A673 (cell line): ENCODE measurements around the gene SLC35B2.

Experiments used
- CTCF ChIP-seq: fragments of 300-800, 200-600 bp; sonication (generic); conservative IDR thresholded peaks from 2 replicates; pipeline ENCODE4 v1.5.1; 2017; ENCODE audit warnings: low read depth, mild to moderate bottlenecking, antibody characterized with exemption, low read length, moderate library complexity, mixed read lengths
- EZH2 ChIP-seq: fragments of 200-600 bp; sonication (generic); IDR thresholded peaks from 2 replicates; pipeline ENCODE4 v1.6.1; 2017; ENCODE audit warnings: borderline replicate concordance, low read depth, mild to moderate bottlenecking, mixed read lengths, antibody characterized with exemption, low read length; ENCODE audit not compliant: poor library complexity, severe bottlenecking

- TF ChIP-seq CTCF (no peak), EZH2 (no peak)
Measured at GRCh38 chr6:44221961-44222335, 35.4 kb downstream of the SLC35B2 start.
